ENCODE measurements around the gene MS4A18.

DNA sequence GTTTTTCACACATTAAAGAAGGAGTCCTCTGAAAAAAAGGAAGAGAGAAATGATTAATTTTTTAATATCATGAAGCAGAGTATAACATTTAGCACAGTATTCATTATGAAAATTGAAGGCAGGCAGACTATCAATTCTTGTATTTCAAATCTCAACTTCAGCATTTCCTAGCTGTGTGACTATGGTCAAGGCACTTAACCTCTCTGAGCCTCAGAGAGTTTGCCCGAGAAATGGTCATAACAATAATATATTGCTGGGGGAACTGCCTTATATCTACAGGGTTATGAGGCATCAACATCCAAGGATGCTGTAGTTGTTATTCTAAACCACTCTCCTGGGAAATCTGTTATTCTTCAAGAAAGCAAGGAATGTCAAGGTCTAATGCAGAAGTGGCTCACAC, 1.1 kb downstream of the MS4A18 start:
- no peak for TF ChIP-seq FOXK2 (IDR thresholded peaks at IDR 0.05)
- no peak for TF ChIP-seq L3MBTL2 (conservative IDR thresholded peaks at IDR 0.05)
- TF ChIP-seq HDGF (IDR thresholded peaks at IDR 0.05; ENCODE audit: borderline replicate concordance) = no peak
- no peak for TF ChIP-seq SUZ12 (IDR thresholded peaks at IDR 0.05)
- no peak for TF ChIP-seq SP1 (IDR thresholded peaks at IDR 0.05)
- TF ChIP-seq BHLHE40 (IDR thresholded peaks at IDR 0.05; ENCODE audit: borderline replicate concordance) = no peak
- no peak for TF ChIP-seq ELF4 (IDR thresholded peaks at IDR 0.05)
- TF ChIP-seq TARDBP (IDR thresholded peaks at IDR 0.05) = no peak
- TF ChIP-seq, protein P1, sequence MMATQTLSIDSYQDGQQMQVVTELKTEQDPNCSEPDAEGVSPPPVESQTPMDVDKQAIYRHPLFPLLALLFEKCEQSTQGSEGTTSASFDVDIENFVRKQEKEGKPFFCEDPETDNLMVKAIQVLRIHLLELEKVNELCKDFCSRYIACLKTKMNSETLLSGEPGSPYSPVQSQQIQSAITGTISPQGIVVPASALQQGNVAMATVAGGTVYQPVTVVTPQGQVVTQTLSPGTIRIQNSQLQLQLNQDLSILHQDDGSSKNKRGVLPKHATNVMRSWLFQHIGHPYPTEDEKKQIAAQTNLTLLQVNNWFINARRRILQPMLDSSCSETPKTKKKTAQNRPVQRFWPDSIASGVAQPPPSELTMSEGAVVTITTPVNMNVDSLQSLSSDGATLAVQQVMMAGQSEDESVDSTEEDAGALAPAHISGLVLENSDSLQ (IDR thresholded peaks at IDR 0.05) = no peak
- no peak for TF ChIP-seq NFRKB (IDR thresholded peaks at IDR 0.05)
- TF ChIP-seq FOXM1 (IDR thresholded peaks at IDR 0.05; ENCODE audit: borderline replicate concordance) = no peak

Measured in HEK293T (cell line).